Amygdala (tissue), 56 donors: Measurements from ENCODE around the gene CTRB2.
"Not testable (repeated sequence)": the region's sequence is repeated elsewhere in the genome, so short reads cannot be mapped to it uniquely, and the experiment has no call there.

Experiments used
- DNase-seq, 56 donors: peaks; one replicate each; lab custom pipeline; 2025; lab: John Stamatoyannopoulos, UW

The CTRB2 gene

GRCh38 chr16:75243667-75244224 is 36.8 kb upstream of the CTRB2 start:
- peak in 1 of 56 donors; percentile 27 for DNase-seq

DNA sequence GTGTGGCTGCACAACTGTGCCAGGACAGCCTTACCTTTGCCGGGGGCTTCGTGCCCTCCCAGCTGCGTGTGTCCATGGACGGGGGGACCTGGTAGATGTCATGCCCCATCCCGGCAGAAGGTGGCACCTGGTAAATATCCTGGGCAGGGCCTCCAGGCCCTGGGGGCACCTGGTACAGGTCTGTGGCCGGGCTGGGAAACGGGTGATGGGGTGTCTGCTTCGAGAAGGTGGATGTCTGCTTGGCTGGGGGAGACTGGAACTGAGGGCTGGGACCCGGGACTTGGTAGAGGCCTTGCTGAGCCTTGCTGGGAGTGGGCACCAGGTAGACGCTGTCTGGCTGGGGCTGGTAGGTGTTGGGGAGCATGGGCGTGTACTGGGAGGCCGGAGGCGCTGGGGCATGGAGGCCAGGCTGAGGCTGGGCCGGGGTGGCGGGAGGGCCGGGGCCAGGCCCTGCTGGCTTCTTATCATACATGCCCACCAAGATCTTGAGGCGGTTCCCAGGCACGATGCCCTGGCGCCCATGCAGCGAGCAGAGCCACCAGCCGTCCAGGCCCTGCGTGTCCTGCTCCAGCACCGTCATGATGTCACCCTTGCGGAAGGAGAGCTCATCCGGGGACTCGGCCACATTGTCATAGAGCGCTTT is 35.6 kb upstream of the CTRB2 start:
- DNase-seq, result not testable (repeated sequence)

DNA sequence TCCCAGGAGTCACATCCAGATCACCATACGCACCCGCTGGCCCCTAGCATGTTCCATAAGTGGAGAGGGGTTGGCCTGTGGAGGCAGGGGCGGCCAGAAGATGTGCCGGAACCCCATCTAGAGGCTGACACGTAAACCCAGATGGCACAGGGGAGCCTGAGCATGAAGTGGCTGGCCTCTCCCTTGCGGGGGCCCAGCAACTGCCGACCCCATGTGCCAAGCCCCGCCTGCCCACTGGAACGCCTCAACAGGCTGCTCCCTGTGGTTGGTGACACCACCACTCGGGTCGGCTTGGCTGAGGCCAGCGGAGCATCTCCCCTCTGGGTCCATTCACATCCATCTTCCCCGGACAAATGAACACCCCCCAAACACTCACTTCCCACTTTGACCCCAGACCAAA is 35.0 kb upstream of the CTRB2 start:
- no peak for DNase-seq

DNA sequence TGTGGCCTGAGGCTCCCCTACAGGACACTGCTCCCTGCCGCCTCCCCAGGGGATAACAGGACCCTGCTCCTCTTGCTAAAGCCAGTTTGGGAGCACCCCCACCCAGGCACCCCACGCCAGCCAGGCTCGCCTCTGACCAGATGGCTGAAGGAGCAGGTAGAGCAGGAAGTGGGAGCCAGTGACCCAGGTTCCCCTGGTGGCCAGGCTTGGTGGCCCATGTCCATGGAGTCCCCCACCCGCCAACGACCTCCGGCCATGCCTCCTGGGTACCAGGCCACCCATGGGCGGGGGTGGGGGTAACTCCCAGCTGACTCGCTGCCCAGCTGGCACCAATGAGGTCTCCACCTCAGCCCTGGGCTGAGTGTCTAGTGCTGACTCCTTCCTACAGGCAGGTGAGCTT is 34.5 kb upstream of the CTRB2 start:
- DNase-seq, result no peak

DNA sequence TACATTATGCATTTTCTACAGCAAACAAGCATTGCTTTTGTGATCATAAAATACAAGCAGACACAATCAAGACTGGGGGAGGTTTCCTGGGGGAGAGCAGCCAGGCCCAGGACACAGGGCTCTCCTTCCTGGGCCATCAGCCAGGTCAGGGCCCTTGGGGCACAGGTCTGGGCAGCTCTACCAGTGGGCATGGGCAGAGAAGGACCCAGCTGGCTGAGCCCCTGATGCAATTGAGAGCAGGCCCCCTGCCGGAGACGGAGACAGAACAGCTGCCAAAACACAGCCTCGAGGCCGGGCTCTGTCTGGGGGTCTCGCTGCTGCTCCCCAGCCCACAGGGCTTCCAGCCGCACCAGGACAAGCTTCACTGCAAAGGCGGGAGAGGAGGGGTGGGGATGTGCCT is 33.7 kb upstream of the CTRB2 start:
- DNase-seq, result not testable (repeated sequence)

- no peak for DNase-seq
These were observed 32.7 kb upstream of the CTRB2 start for GRCh38 chr16:75239542-75240122.

DNA sequence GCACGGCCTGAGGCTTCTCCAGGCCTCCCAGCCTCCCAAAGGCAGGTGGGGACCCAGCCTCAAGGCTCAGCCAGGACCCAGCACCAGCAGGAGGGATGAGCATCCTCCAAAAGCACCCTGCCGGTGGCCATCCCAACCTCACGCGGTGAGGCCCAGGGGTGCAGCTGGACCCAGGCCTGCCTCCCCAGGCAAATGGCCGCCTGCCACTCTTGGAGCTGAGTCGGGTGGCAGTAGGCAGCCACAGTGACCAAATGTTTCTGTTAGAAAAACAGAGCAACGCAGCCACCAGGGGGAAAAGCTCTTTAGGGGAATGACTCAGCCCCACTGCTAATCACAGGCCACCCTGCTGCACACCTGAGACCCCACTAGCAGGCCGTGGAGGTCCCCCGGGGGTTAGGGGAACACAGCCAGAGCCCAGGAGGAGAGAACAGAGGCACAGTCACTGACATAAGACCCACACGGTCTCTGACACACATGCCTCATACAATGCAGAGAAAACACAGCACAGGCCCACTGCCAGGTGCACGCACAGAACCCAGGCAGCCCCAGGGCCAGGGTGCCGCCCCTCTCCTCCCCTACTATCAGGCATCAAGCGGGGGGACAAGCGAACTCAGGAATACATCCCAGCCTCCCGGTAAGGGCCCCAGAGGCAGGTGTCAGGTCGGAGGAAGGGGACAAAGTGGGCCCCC is 32.0 kb upstream of the CTRB2 start:
- peak in 10 of 56 donors; percentile 51 to 82 (median 68) for DNase-seq

- peak in 54 of 56 donors; percentile 32 to 92 (median 80) for DNase-seq
These were observed 31.3 kb upstream of the CTRB2 start for GRCh38 chr16:75238132-75238852.

DNA sequence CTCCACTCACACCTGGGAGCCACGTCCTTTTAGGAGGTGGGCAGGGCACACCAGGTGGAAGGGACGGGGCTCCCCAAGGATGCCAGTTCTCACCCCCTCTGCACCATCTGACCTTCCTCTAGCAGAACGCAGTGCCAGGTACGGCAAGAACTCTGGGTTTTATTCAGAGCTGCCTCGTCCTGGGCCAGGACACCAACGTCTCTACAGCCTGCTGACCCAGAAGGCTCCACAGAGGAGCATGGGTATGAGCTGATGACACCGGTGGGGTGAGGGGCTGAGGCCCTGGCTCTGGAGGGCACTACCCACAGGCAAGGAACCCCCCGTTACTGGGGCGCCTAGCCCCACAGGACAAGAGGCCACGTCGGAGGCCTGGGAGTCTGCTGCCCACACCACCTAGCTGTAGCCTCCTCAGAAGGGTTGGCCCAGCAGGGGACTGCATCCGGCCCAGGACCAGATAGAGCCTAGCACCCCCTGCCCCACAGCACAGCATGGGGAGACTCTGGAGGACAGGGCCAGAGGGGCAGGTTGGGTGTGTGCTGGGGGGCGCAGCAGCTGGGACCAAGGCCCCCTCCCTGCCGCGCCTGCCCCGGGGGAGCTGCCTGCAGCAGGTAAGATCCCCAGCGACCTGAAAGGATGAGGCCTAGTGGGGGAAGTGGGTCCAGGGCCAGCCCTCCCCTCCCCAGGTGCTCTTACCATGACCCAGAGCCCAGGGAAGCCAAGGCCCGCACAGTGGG is 30.6 kb upstream of the CTRB2 start:
- peak in 1 of 56 donors; percentile 48 for DNase-seq

DNA sequence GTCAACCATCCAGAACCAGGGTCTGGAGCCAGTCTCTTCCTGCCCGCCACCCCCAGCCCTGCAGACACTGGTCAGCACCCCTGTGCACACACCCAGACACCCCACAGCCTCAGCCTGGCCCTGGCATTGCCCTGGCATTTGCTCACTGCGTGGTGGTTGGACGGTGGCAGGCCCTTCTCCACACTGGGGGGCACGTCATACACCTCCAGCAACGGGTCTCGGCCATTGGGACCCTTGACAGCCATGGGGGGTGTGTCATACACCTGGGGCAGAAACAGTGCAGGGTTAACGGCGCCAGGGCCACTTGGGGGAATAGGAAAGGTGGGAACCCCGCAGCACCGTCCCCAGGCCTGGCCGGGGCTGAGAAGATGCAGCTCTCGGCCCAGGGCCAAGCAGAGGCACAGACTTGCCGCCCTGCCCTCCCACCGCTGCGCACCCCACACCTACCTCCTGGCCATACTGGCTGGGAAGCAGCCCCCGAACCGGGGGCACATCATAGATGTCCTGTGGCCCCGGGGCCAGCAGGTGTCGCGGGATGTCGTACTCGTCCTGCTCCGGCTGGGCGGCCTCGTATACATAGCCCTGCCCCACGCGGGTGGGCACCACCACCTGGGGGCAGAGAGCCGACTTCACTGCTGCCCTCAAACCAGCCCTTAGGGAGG is 29.9 kb upstream of the CTRB2 start:
- peak in 1 of 56 donors; percentile 10 for DNase-seq

- no peak for DNase-seq
These were observed 29.3 kb upstream of the CTRB2 start for GRCh38 chr16:75236232-75236631.

DNA sequence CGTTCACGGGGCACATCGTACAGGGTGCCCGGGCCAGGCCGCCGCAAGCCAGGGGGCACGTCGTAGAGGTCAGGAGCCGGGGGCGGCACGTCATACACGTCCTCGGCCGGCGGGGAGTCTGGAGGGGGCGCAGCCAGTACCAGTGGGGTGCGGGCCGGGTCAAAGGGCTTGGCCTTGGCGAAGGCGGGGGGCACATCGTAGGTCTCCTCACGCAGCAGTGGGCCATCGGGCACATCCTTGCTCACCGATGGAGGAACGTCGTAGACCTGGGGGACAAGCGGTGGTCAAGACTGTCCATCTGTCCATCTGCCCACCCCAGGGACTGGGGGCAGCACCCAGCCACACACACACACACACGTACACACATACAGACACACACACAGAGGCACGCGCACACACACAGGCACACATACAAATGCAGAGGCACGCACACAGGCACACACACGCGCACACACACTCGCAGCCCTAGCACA is 28.8 kb upstream of the CTRB2 start:
- DNase-seq, result no peak

GRCh38 chr16:75234856-75235696 is 28.1 kb upstream of the CTRB2 start:
- peak in 11 of 56 donors; percentile 15 to 45 (median 33) for DNase-seq

GRCh38 chr16:75233611-75233938 is 26.6 kb upstream of the CTRB2 start:
- DNase-seq, result no peak

GRCh38 chr16:75231570-75231969 is 24.6 kb upstream of the CTRB2 start:
- no peak for DNase-seq

GRCh38 chr16:75230471-75231110 is 23.6 kb upstream of the CTRB2 start:
- DNase-seq, result no peak

DNA sequence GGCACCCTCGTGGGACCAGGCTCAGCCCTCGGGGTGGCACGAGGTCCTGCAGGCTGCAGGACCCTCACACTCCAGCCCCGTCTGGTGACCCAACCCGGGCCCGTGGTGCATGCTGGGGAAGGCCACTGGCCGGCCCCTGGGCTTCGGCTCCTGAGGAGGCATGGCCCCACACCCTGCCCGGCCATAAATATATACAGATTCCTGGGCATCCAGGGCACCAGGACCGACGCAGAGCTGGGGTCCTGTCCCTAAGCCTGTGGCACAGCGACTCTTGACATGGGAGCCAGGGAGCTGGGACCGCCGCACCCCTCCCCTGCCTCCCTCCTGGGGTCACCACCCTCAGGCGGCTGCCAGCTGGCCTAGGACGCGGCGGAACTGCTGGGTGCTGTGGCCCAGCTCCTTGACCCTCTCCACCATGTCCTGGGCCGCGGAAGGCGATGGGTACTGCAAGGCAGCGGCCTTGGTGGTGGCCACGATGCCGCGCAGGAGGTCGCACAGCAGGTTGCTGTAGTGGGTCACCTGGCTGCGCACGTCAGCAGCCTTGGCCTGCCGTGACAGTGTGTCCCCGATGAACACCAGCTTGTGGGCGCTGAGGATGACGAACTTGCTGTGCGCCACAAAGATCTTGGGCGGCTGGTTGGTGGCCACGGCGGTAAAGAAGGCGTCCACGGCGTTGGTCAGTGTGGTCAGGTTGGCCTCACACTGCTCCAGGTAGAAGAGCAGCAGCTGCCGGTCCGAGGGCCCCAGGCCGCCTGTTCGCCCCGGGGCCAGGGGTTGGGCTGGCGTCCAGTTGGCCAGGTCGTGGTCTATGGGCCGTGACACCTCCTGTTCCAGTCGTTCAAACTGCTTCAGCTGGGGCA is 22.4 kb upstream of the CTRB2 start:
- DNase-seq, result no peak
